ENCODE results near the gene HSPA4. TPM values are rescaled to one million over a fixed set of nuclear protein-coding genes. Genes with fewer than 3 reads are reported as not detected.

HSPA4 gene
- total RNA-seq, 2 experiments from 2014 or later, result 88.2 to 94.6 TPM

DNA sequence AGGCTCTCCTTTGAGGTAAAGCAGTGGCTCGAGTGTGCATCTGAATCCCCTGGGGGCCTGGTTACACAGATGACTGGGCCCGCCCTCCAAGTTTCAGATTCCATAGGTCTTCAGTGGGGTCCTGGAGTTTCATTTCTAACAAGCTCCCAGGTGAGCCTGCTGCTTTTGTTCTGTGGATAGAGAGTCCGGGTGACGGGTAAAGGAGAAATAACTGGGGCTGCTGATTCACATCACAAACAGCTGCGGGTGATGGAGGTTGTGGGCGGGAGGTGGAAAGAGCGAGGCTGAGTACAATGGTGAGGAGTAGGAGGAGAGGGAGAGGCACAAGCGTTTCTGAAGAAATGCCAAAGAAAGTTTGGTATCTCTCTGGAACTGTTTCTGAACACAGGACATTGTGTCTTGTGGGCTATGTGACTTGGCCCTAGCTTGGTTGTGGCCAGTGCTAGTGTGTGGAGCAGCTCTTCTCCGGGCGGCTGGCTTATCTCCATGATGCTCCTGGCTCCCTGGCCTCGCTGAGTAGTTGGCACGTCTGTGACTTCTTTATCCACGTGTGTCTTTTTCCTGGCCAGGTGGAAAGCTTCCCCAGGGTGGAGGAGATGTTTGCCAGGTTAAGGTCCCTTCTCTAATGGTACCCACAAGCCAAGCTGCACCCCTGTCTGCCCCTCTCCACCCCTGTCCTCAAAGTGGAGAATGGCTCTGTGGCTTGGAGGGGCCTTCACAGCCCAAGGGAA, 61.7 kb downstream of the HSPA4 start:
- H3K27ac Mint-ChIP-seq, result no peak overlapping the region
- no peaks in the 10 kb centered on the region for H3K36me3 Mint-ChIP-seq (ENCODE audit: low read depth)
- H3K4me1 Mint-ChIP-seq, result peaks cover 4% of the 10 kb centered on the region
- DNase-seq, result no peak
- ChIA-PET CTCF (interaction anchor here (0.9 to 4.9 kb wide), 3 partner anchors 126 to 310 kb away, joined by 3 to 17 read pairs (median 4); no protein-coding TSS in a partner anchor), POLR2A (no interaction called here)
- no peak overlapping the region for H3K4me3 Mint-ChIP-seq
- peaks cover 4% of the 10 kb centered on the region for H3K27me3 Mint-ChIP-seq
- H3K9me3 Mint-ChIP-seq, result no peaks in the 10 kb centered on the region

DNA sequence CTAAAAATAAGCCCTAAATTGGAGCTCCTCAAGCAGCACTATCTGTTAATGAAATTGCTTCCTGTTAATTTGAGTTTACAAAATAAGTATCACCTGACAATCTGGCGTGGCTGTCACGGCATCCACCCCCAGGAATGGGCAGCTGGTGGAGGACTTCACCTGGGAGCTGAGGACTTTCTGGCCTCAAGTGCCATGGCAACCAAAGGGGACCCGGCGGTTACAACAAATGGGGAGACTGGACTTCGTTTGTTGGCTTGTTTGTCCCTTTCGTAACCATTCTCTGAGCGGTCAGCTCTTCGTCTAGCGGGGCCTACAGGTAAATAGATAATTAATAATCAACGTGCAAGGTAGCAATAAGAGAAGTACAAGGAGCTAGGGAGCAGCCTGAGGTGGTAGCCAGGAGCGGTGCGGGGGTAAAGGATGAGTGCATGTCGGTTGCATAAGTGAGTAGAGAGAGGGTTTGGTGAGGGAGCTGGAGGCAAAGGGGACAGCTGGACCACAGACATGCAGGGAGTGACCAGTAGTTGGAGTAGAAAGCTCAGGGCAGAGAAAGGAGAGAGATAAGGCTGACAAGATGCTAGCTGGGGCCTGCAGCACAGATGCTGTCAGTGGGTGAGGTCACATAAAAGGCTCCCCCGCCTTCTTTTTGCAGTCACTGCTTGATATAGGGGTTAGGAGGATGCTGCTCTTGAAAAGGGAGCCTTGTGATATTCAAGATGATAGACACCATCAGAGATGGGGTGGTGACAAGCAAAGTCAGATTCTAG, 62.5 kb downstream of the HSPA4 start:
- CTCF ChIA-PET, result interaction anchor here (4.9 kb wide), 1 partner anchor 310 kb away, joined by 17 read pairs; no protein-coding TSS in a partner anchor
- POLR2A ChIA-PET, result no interaction called here
- no peak overlapping the region for H3K27ac Mint-ChIP-seq
- H3K27me3 Mint-ChIP-seq, result peaks cover 4% of the 10 kb centered on the region
- DNase-seq, result no peak
- H3K4me1 Mint-ChIP-seq, result peaks cover 4% of the 10 kb centered on the region
- H3K36me3 Mint-ChIP-seq (ENCODE audit: low read depth), result no peaks in the 10 kb centered on the region
- H3K4me3 Mint-ChIP-seq, result no peak overlapping the region
- H3K9me3 Mint-ChIP-seq, result no peaks in the 10 kb centered on the region

GRCh38 chr5:133114933-133115310, 63.1 kb downstream of the HSPA4 start:
- no peak overlapping the region for H3K4me3 Mint-ChIP-seq
- no peaks in the 10 kb centered on the region for H3K9me3 Mint-ChIP-seq
- POLR2A ChIA-PET, result no interaction called here
- CTCF ChIA-PET, result interaction anchor here (4.9 kb wide), 1 partner anchor 309 kb away, joined by 17 read pairs; no protein-coding TSS in a partner anchor
- peaks cover 4% of the 10 kb centered on the region for H3K4me1 Mint-ChIP-seq
- no peaks in the 10 kb centered on the region for H3K36me3 Mint-ChIP-seq (ENCODE audit: low read depth)
- DNase-seq, result no peak
- H3K27ac Mint-ChIP-seq, result no peak overlapping the region
- peaks cover 4% of the 10 kb centered on the region for H3K27me3 Mint-ChIP-seq

DNA sequence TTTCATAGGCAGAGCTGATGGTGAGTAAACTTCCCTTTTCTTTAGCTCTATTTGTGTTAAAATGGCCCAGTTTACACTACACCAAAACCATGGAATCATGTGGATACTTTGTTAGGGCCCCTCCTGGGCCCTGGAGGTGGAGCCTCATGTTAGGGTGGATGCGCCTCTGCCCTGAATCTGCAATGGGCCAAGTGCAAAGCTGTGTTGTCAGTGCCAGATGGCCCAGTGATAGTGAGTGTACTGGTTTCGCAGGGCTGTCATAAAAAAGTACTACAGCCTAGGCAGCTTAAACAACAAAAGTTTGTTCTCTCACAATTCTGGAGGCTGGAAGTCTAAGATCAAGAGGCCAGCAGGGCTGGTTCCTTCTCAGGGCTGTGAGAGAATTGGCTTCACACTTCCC, 64.8 kb downstream of the HSPA4 start:
- no peak overlapping the region for H3K4me3 Mint-ChIP-seq
- H3K4me1 Mint-ChIP-seq, result no peaks in the 10 kb centered on the region
- H3K9me3 Mint-ChIP-seq, result no peaks in the 10 kb centered on the region

DNA sequence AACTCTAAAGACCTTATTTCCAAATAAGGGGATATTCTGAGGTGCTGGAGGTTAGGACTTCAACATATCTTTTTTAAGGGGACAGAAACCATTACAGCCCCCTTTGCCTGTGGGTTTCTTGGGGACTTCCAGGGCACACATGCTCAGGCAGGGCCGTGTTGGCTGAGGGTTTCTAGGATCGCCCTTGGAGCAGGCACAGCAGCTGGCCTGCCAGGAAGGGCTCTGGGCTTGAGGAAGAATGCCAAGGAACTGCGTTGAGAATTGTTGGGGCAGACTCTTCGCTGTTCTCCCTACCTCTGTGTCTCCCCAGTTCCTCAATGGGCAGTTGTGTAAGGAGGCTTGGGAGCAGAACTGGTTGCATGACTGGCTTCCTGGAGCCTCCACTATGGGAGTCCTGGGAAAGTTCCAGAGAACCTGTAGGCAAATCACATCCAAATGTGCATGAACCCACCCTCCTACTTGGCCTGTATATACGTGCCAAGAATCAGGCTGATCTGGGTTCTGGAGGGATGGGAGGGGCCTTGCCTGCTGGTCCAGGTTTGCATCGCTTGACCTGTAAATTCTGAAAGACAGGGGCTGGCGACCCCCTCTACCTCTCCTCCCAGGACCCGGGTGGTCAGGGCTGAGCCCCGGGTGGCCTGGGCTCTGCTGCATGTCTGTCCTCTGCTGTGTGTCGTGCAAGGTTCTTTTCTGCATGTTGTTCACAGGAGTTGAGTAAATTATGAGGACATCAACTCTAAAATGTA, 65.5 kb downstream of the HSPA4 start:
- Mint-ChIP-seq H3K27me3 (no peaks in the 10 kb centered on the region), H3K9me3 (no peaks in the 10 kb centered on the region), H3K27ac (no peak overlapping the region), H3K4me3 (no peak overlapping the region), H3K4me1 (no peaks in the 10 kb centered on the region), H3K36me3 (ENCODE audit: low read depth) (no peaks in the 10 kb centered on the region)
- POLR2A ChIA-PET, result no interaction called here
- CTCF ChIA-PET, result no interaction called here
- no peak for DNase-seq

More for the DNA sequence above, 64.8 kb downstream of the HSPA4 start:
- Mint-ChIP-seq H3K27me3 (no peaks in the 10 kb centered on the region), H3K27ac (no peak overlapping the region), H3K36me3 (ENCODE audit: low read depth) (no peaks in the 10 kb centered on the region)
- no peak for DNase-seq
- ChIA-PET POLR2A (no interaction called here), CTCF (no interaction called here)

DNA sequence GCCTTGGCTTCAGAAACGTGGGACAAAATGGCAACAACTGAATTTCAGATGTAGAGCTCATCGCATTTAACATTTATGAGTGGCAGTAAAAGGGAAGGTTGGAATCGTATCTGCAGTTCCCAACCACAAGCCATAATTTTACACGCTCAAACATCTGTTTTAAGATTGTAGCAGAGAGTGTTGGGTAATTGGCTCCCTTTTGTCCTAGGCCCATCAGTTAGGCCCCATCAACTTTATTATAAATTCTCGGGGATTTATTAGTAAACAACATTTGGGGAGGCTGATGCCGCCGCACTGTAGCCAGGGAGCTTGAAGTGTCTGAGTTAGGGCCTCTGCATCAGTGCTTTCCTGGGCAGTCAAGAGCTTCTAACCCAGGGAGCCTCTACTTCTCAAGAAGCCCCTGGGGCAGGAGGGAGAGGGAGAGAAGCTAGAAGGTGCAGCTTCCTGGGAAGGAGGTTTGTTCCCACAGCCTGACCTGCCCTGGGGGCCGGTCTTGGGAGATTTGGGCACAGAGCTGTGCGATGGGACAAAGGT, 66.2 kb downstream of the HSPA4 start:
- H3K4me1 Mint-ChIP-seq, result no peaks in the 10 kb centered on the region
- H3K36me3 Mint-ChIP-seq (ENCODE audit: low read depth), result no peaks in the 10 kb centered on the region
- ChIA-PET CTCF (no interaction called here), POLR2A (interaction anchor here (0.7 kb wide), 1 partner anchor 10 kb away, joined by 3 read pairs; no protein-coding TSS in a partner anchor)
- no peaks in the 10 kb centered on the region for H3K27me3 Mint-ChIP-seq
- H3K4me3 Mint-ChIP-seq, result no peak overlapping the region
- H3K27ac Mint-ChIP-seq, result no peak overlapping the region
- H3K9me3 Mint-ChIP-seq, result no peaks in the 10 kb centered on the region
- no peak for DNase-seq

- H3K4me3 Mint-ChIP-seq, result no peak overlapping the region
- H3K36me3 Mint-ChIP-seq (ENCODE audit: low read depth), result no peaks in the 10 kb centered on the region
- no peak overlapping the region for H3K27ac Mint-ChIP-seq
- H3K27me3 Mint-ChIP-seq, result no peaks in the 10 kb centered on the region
- no peaks in the 10 kb centered on the region for H3K4me1 Mint-ChIP-seq
- H3K9me3 Mint-ChIP-seq, result no peaks in the 10 kb centered on the region
- CTCF ChIA-PET, result no interaction called here
- no peak for DNase-seq
- POLR2A ChIA-PET, result no interaction called here
Measured at GRCh38 chr5:133118741-133119140, 66.9 kb downstream of the HSPA4 start.

- no peaks in the 10 kb centered on the region for H3K27me3 Mint-ChIP-seq
- H3K9me3 Mint-ChIP-seq, result no peaks in the 10 kb centered on the region
- ChIA-PET POLR2A (no interaction called here), CTCF (interaction anchor here (1.0 kb wide), 1 partner anchor 8 kb away, joined by 3 read pairs; no protein-coding TSS in a partner anchor)
- H3K36me3 Mint-ChIP-seq (ENCODE audit: low read depth), result no peaks in the 10 kb centered on the region
- H3K27ac Mint-ChIP-seq, result no peak overlapping the region
- H3K4me3 Mint-ChIP-seq, result no peak overlapping the region
- H3K4me1 Mint-ChIP-seq, result no peaks in the 10 kb centered on the region
- no peak for DNase-seq
Measured at GRCh38 chr5:133119233-133119711, 67.5 kb downstream of the HSPA4 start.

DNA sequence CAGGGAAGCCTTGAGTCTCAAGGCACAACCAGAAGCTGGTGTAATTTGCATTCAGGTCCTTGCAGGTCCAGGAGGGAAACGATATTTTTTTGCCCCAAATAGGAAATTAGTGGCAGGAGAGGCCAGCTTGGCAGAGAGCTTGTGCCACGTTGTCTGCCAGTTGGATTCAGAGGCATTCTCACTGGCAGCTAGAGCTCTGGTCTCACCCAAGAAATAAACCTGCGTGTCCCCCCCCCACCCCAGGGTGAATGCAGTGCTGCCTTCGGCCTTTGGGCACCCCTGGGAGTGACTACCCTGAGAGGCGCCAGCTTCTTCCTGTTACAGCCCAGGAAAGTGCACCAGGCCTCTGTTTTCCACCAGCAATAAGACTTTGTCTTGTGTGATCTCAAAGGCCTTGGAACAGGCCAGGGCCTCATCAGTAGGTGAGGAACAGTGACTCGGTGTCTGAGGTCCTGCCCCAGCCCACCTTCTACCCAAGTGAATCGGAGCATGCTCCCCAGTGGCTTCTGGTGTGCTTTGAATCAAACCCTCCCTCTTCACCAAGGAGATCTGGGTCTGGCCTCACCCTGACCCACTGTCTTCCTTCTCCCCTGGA, 68.4 kb downstream of the HSPA4 start:
- no peaks in the 10 kb centered on the region for H3K4me1 Mint-ChIP-seq
- no peak overlapping the region for H3K27ac Mint-ChIP-seq
- DNase-seq, result peak; percentile 9
- CTCF ChIA-PET, result interaction anchor here (1.0 kb wide), 1 partner anchor 9 kb away, joined by 3 read pairs; no protein-coding TSS in a partner anchor
- H3K36me3 Mint-ChIP-seq (ENCODE audit: low read depth), result no peaks in the 10 kb centered on the region
- H3K9me3 Mint-ChIP-seq, result no peaks in the 10 kb centered on the region
- no peaks in the 10 kb centered on the region for H3K27me3 Mint-ChIP-seq
- POLR2A ChIA-PET, result no interaction called here
- H3K4me3 Mint-ChIP-seq, result no peak overlapping the region

DNA sequence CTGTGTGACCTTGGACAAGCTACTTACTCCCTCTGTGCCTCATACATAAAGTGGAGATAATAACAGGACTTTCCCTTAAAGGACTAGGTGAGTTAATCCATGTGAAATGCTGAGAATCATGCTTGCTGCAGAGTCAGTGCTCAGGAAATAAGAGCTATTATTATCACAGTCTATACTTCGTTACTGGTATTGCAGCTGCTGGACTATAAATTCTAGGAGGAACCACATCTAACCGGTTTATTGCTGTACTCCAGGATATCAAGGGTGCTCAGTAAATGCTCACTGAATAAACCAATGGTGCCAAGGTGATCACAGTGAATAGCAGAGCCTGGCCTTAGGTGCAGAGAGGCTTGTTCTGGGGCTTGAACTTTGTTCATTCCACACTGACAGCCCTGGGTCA, 69.3 kb downstream of the HSPA4 start:
- POLR2A ChIA-PET, result no interaction called here
- no peaks in the 10 kb centered on the region for H3K4me1 Mint-ChIP-seq
- CTCF ChIA-PET, result no interaction called here
- H3K27ac Mint-ChIP-seq, result no peak overlapping the region
- no peaks in the 10 kb centered on the region for H3K9me3 Mint-ChIP-seq
- H3K4me3 Mint-ChIP-seq, result no peak overlapping the region
- no peaks in the 10 kb centered on the region for H3K27me3 Mint-ChIP-seq
- H3K36me3 Mint-ChIP-seq (ENCODE audit: low read depth), result no peaks in the 10 kb centered on the region
- peak; percentile 1 for DNase-seq

- Mint-ChIP-seq H3K9me3 (no peaks in the 10 kb centered on the region), H3K4me3 (no peak overlapping the region), H3K27ac (no peak overlapping the region), H3K36me3 (ENCODE audit: low read depth) (no peaks in the 10 kb centered on the region), H3K4me1 (no peaks in the 10 kb centered on the region), H3K27me3 (no peaks in the 10 kb centered on the region)
- POLR2A ChIA-PET, result no interaction called here
- peak; percentile 1 for DNase-seq
- CTCF ChIA-PET, result no interaction called here
Measured at GRCh38 chr5:133121611-133122150, 69.9 kb downstream of the HSPA4 start.

DNA sequence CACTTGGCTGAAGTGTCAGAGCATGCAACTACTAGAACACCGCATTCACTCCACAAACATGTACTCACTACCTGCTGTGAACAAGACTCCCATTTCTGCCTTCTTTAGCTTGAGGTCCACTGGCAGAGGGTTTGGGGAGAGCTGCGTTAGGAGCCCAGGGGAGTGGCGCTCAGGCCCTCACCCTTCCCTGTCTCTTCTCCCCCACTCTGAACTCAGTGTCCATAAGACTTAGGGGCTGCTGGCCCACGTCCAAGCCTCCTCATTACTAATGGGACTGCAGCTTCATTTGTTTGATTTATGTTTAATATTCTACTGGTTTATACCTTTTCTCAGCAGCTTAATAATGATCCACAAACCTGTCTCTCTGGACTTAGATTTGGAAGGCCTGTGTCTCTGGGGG, 70.9 kb downstream of the HSPA4 start:
- Mint-ChIP-seq H3K27ac (no peak overlapping the region), H3K4me3 (no peak overlapping the region), H3K27me3 (no peaks in the 10 kb centered on the region), H3K36me3 (ENCODE audit: low read depth) (no peaks in the 10 kb centered on the region), H3K9me3 (no peaks in the 10 kb centered on the region), H3K4me1 (no peaks in the 10 kb centered on the region)
- CTCF ChIA-PET, result interaction anchor here (1.1 kb wide), 1 partner anchor 165 kb away, joined by 4 read pairs; no protein-coding TSS in a partner anchor
- no peak for DNase-seq
- POLR2A ChIA-PET, result no interaction called here
